HepG2 (cell line): ENCODE data around the gene SKI. TPM values are rescaled to one million over a fixed set of nuclear protein-coding genes. Genes with fewer than 3 reads are reported as not detected.

Experiments
- AGO1 ChIP-seq: fragments of 200-400 bp; formaldehyde crosslinking; IDR thresholded peaks from 2 replicates; pipeline ENCODE4 v1.6.1; 2017; ENCODE audit warnings: mild to moderate bottlenecking, low read depth, low read length, moderate library complexity; ENCODE audit not compliant: poor library complexity, severe bottlenecking
- AKAP8 ChIP-seq: sonication (generic); formaldehyde crosslinking; IDR thresholded peaks from 2 replicates; pipeline ENCODE4 v1.5.1; 2020; ENCODE audit warnings: mild to moderate bottlenecking, missing genetic modification reagents
- CHD4 ChIP-seq: fragments of 200-600 bp; sonication (generic); IDR thresholded peaks from 2 replicates; pipeline ENCODE4 v1.7.0; 2017; ENCODE audit warnings: mild to moderate bottlenecking, low read length, borderline replicate concordance
- CREB1 ChIP-seq, 2 experiments: fragments of 450-650 bp in 1 of 2; IDR thresholded peaks; 2 replicates each; pipeline ENCODE4 v1.6.1; 2016 to 2017; ENCODE audit warnings: control low read depth in 1 of 2, mild to moderate bottlenecking in 1 of 2, missing compliant biosample characterization in 1 of 2, missing genetic modification characterization in 1 of 2
- DNMT3B ChIP-seq: conservative IDR thresholded peaks from 2 replicates; pipeline ENCODE4 v1.6.1; 2016; ENCODE audit warnings: missing biosample characterization, control low read depth
- GPN1 ChIP-seq: sonication (generic); formaldehyde crosslinking; IDR thresholded peaks from 2 replicates; pipeline ENCODE4 v1.5.1; 2020; ENCODE audit warnings: missing genetic modification reagents, borderline replicate concordance
- MAFF ChIP-seq: IDR thresholded peaks from 2 replicates; pipeline ENCODE4 v1.6.1; 2011; ENCODE audit warnings: low read depth, low read length, improper control_type of control experiment
- MLLT10 ChIP-seq: sonication (generic); formaldehyde crosslinking; IDR thresholded peaks from 2 replicates; pipeline ENCODE4 v1.4.0; 2020; ENCODE audit warnings: missing genetic modification reagents
- MTERF4 ChIP-seq: sonication (generic); formaldehyde crosslinking; IDR thresholded peaks from 2 replicates; pipeline ENCODE4 v1.8.0; 2023; ENCODE audit warnings: mild to moderate bottlenecking, missing genetic modification reagents
- MYC ChIP-seq: sonication (generic); formaldehyde crosslinking; IDR thresholded peaks from 2 replicates; pipeline ENCODE4 v1.9.0; 2021; ENCODE audit warnings: missing genetic modification reagents, borderline replicate concordance
- PHF8 ChIP-seq: sonication (generic); formaldehyde crosslinking; IDR thresholded peaks from 2 replicates; pipeline ENCODE4 v1.5.0; 2020; ENCODE audit warnings: missing genetic modification reagents
- RBFOX2 ChIP-seq: fragments of 200-400 bp; formaldehyde crosslinking; IDR thresholded peaks from 2 replicates; pipeline ENCODE4 v1.6.1; 2017; ENCODE audit warnings: low read depth, mild to moderate bottlenecking, low read length
- RCOR2 ChIP-seq: IDR thresholded peaks from 2 replicates; pipeline ENCODE4 v1.6.1; 2016; ENCODE audit warnings: missing biosample characterization, missing genetic modification reagents
- RNF2 ChIP-seq: fragments of 450-650 bp; conservative IDR thresholded peaks from 2 replicates; pipeline ENCODE4 v1.6.1; 2016; ENCODE audit warnings: low read depth
- TBX2 ChIP-seq: sonication (generic); formaldehyde crosslinking; IDR thresholded peaks from 2 replicates; pipeline ENCODE4 v1.5.0; 2020; ENCODE audit warnings: missing genetic modification reagents, mild to moderate bottlenecking, borderline replicate concordance
- THAP8 ChIP-seq: sonication (generic); formaldehyde crosslinking; IDR thresholded peaks from 2 replicates; pipeline ENCODE4 v1.5.1; 2020; ENCODE audit warnings: missing genetic modification reagents, mild to moderate bottlenecking, borderline replicate concordance
- ZBTB39 ChIP-seq: sonication (generic); formaldehyde crosslinking; IDR thresholded peaks from 2 replicates; pipeline ENCODE4 v1.5.0; 2020; ENCODE audit warnings: missing genetic modification reagents
- ZMAT3 ChIP-seq: sonication (generic); formaldehyde crosslinking; conservative IDR thresholded peaks from 2 replicates; pipeline ENCODE4 v1.7.0; 2021; ENCODE audit warnings: missing genetic modification reagents
- ZNF329 ChIP-seq: sonication (generic); formaldehyde crosslinking; IDR thresholded peaks from 2 replicates; pipeline ENCODE4 v1.9.0; 2021; ENCODE audit warnings: low read depth, mild to moderate bottlenecking, missing genetic modification reagents
- ZNF430 ChIP-seq: sonication (generic); formaldehyde crosslinking; IDR thresholded peaks from 2 replicates; pipeline ENCODE4 v1.9.0; 2021; ENCODE audit warnings: mild to moderate bottlenecking, missing genetic modification reagents
- ZNF678 ChIP-seq: sonication (generic); formaldehyde crosslinking; IDR thresholded peaks from 2 replicates; pipeline ENCODE4 v1.4.0; 2020; ENCODE audit warnings: mild to moderate bottlenecking, missing genetic modification reagents
- polyA plus RNA-seq, 8 experiments: library from polyadenylated mRNA; depleted of rRNA in 3 of 8; stranded (reverse) in 7 of 8; unstranded in 1 of 8; fragments of >200 nt; fragmentation: Illumina TruSeq in 4 of 8; extraction: Trizol in 4 of 8; gene quantifications; 2 replicates each; pipeline versions ENCODE4 v1.2.1 to v1.2.3, GENCODE V29; 2011 to 2016; ENCODE audit warnings: low read depth in 4 of 8, missing spikeins in 1 of 8, mixed read lengths in 1 of 8; ENCODE audit not compliant: insufficient read depth in 1 of 8
- total RNA-seq, 5 experiments: library from RNA; depleted of rRNA; stranded (reverse); fragments of >200 nt; fragmentation: Illumina TruSeq; extraction: Trizol; gene quantifications; 2 replicates each; pipeline ENCODE4 v1.2.3, GENCODE V29; 2016; ENCODE audit warnings: low read depth in 1 of 5

SKI gene
- total and polyA plus RNA-seq, 2 of the 13 experiments (the other 11 are each of a cell fraction or from before 2014, with no cell fraction given), result 4.7 to 6.9 TPM

- no peak for TF ChIP-seq AGO1
- no peak for TF ChIP-seq DNMT3B (CRISPR knock-in tag)
- peak; percentile 84 for TF ChIP-seq RBFOX2
- no peak for TF ChIP-seq RCOR2 (CRISPR knock-in tag)
- peak; percentile 57; the same call in 1 of the 2 replicates for TF ChIP-seq MYC (CRISPR knock-in tag)
- no peak for TF ChIP-seq MTERF4 (CRISPR knock-in tag)
- no peak for TF ChIP-seq CHD4
- TF ChIP-seq THAP8, result no peak
- TF ChIP-seq ZNF329 (CRISPR knock-in tag), result no peak
- no peak for TF ChIP-seq RNF2
- TF ChIP-seq TBX2 (CRISPR knock-in tag), result no peak
- no peak for TF ChIP-seq MLLT10 (CRISPR knock-in tag)
- TF ChIP-seq AKAP8 (CRISPR knock-in tag), result no peak
- TF ChIP-seq ZBTB39 (CRISPR knock-in tag), result no peak
- TF ChIP-seq ZNF430 (CRISPR knock-in tag), result no peak
- TF ChIP-seq CREB1 (IDR thresholded peaks at IDR 0.05), result 0 out of 2 replicates have a peak, but pooled peaks have one; percentile 18
- TF ChIP-seq CREB1 (CRISPR knock-in tag; IDR thresholded peaks at IDR 0.05), result no peak
- TF ChIP-seq MAFF, result no peak
- no peak for TF ChIP-seq ZNF678
- no peak for TF ChIP-seq ZMAT3 (CRISPR knock-in tag)
- no peak for TF ChIP-seq GPN1 (CRISPR knock-in tag)
- peak; percentile 78 for TF ChIP-seq PHF8
Observed at GRCh38 chr1:2227346-2228156, 568 bp upstream of the SKI start (continued).
